ENCODE data around the gene FOS. TPM values are rescaled to one million over a fixed set of nuclear protein-coding genes. Genes with fewer than 3 reads are reported as not detected.

FOS gene
- total RNA-seq = 13.1 and 18.7 TPM in 2 replicates

DNA sequence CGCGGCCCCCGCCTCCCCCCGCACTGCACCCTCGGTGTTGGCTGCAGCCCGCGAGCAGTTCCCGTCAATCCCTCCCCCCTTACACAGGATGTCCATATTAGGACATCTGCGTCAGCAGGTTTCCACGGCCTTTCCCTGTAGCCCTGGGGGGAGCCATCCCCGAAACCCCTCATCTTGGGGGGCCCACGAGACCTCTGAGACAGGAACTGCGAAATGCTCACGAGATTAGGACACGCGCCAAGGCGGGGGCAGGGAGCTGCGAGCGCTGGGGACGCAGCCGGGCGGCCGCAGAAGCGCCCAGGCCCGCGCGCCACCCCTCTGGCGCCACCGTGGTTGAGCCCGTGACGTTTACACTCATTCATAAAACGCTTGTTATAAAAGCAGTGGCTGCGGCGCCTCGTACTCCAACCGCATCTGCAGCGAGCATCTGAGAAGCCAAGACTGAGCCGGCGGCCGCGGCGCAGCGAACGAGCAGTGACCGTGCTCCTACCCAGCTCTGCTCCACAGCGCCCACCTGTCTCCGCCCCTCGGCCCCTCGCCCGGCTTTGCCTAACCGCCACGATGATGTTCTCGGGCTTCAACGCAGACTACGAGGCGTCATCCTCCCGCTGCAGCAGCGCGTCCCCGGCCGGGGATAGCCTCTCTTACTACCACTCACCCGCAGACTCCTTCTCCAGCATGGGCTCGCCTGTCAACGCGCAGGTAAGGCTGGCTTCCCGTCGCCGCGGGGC lies at the start of gene FOS:
TSS of gene FOS (plus strand) at position 407 of the 731 bp plus-strand sequence. CDS start at position 562, 155 bp downstream.

Other genes with a start within 250 kb of the FOS start
- gene MLH3, start 227.4 kb upstream of the FOS start, total RNA-seq = 15.6 and 19.5 TPM in 2 replicates
- gene ACYP1, start 214.8 kb upstream of the FOS start, total RNA-seq = 27.1 and 29.1 TPM in 2 replicates
- gene ZC2HC1C, start 209.2 kb upstream of the FOS start, total RNA-seq = 0.71 and 2.0 TPM in 2 replicates
- 30.8 and 32.0 TPM in 2 replicates for gene NEK9, start 151.8 kb upstream of the FOS start, total RNA-seq
- gene TMED10, start 102.2 kb upstream of the FOS start, total RNA-seq = 288 and 334 TPM in 2 replicates
- gene JDP2, start 149.2 kb downstream of the FOS start, total RNA-seq = 87.2 and 93.1 TPM in 2 replicates
- gene BATF, start 243.6 kb downstream of the FOS start, total RNA-seq = not detected in 2 replicates

Measured in myometrial cell (primary cell).